ENCODE results near the gene ZNG1C. TPM values are rescaled to one million over a fixed set of nuclear protein-coding genes. Genes with fewer than 3 reads are reported as not detected.
"Not testable (repeated sequence)": the region's sequence is repeated elsewhere in the genome, so short reads cannot be mapped to it uniquely, and the experiment has no call there.

Gene ZNG1C
- 9.4 and 32.2 TPM in 2 replicates for total RNA-seq (2014; rRNA removed; shearing (Covaris generic))

DNA sequence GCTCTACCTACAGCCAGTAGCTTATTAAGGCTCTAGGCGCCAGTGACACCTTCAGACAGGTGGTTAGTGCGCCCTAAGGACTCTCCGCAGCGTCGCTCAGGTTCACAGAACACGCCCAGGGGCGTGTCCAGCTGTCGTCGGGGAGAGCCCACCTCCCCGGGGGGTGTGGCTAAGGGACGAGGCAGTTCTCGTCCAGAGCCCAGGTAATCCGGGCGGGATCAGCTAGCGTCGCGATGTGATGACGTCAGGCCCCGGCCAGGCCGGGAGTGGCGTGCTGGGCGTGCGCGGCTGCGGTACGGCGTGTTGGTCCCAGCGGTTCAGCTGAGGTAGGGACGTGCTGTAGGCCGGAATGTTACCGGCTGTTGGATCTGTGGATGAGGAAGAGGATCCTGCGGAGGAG, at the start of gene ZNG1C:
TSS of gene ZNG1C (plus strand) at position 301 of the 400 bp plus-strand sequence. CDS start at position 350, 49 bp downstream.
- not testable (repeated sequence) for DNase-seq (ENCODE audit: low spot score)

DNA sequence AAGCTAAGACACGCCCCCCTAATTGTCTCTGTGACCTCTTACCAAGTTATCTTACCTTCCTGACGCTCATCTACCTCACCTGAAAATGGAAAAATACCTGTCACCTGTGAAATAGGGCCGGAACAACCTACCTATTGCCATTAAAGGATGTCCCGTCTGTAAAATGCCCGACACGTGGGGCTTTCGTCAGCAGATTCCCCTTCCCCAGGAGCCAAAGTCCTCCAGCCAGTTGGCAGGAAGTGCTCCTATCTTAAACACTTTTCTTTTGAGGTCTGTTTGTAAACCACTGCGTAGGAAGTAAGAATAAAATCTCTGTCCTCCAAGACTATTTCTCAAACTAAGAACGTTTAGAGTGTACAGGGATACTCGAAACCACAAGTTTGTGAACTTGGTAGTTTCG, 654 bp downstream of the ZNG1C start:
- DNase-seq (ENCODE audit: low spot score) = not testable (repeated sequence)

DNA sequence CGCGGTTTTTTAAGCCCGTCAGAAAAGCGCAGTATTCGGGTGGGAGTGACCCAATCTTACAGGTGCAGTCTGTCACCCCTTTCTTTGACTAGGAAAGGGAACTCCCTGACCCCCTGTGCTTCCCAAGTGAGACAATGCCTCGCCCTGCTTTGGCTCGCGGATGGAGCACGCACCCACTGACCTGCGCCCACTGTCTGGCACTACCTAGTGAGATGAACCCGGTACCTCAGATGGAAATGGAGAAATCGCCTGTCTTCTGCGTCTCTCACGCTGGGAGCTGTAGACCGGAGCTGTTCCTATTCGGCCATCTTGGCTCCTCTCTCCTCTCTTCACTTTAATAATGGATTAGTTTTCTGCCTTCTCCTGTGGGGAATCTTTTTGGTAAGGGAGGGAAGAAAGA, 39.3 kb downstream of the ZNG1C start:
- DNase-seq (ENCODE audit: low spot score) = not testable (repeated sequence)

DNA sequence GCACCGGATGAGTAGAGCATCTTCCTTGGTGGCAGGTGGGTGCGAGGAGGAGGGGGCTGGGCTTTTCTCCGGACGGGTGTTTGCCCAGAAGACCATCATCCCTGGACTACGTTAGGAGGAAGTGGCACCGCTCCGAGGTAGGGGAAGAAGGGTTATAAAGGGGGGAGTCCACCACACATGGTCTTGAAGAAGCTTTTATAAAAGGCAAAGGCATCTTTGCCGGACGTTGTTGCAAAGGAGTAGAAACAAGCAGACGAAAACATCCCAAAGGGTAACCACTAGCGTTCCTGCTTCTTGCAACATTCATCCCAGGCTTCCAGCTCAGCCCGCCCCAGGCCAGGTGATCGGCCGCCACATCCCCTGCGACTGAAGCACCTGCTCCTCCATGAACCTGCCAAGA, 60.8 kb downstream of the ZNG1C start, which contains the start of gene FOXD4L3:
TSS of gene FOXD4L3 (plus strand) at position 301 of the 400 bp plus-strand sequence. CDS start at position 386, 85 bp downstream.
- DNase-seq (ENCODE audit: low spot score) = not testable (repeated sequence)

DNA sequence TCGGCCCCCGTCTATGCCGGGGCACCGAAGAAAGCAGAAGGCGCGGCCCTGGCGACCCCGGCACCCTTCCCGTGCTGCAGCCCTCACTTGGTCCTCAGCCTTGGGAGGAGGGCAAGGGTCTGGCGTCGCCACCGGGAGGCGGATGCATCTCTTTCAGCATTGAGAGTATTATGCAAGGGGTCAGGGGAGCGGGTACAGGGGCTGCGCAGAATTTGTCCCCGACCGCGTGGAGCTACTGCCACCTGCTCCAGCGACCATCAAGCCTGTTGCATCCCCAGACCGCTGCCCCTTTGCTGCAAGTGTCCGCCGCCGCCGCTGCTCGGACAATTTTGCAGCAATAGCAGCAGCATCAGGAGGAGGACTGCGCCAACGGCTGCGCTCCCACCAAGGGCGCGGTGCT, 62.0 kb downstream of the ZNG1C start:
- not testable (repeated sequence) for DNase-seq (ENCODE audit: low spot score)

DNA sequence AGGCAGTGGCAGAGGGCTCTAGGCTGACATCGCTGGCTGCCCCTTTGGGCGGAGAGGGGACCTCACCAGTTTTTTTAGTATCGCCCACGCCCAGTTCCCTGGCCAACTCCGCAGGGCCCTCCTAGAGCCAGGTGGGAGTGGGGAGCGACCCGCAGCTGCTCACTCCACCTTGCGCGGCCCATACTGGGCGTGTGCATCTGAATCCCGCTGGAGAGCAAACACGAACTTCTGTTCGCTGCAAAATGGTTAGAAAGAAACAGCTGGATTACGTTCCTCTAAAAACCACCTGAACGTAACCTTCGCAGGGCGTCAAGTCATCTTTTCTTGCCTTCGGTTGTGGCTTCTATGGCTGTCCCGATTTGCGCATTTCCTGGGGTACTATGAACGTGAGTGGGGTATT, 62.4 kb downstream of the ZNG1C start:
- not testable (repeated sequence) for DNase-seq (ENCODE audit: low spot score)

DNA sequence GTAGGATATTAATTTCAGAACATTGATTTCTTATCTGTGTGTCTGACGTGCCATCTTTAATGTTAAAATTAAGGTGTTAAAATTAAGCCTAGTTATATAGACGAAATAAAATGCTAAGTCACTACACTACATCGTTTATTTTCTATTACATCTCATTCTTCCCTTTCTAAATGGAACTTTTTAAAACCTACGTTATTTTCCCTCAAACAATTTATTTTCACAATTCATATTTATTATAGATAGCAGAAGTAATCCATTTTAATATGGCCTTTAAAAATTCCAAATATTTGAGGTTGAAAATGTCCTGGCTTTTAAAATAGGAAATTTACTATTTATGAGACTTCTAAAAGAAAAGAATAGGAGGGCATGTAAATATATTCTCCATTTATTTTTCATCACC, 63.0 kb downstream of the ZNG1C start:
- not testable (repeated sequence) for DNase-seq (ENCODE audit: low spot score)

DNA sequence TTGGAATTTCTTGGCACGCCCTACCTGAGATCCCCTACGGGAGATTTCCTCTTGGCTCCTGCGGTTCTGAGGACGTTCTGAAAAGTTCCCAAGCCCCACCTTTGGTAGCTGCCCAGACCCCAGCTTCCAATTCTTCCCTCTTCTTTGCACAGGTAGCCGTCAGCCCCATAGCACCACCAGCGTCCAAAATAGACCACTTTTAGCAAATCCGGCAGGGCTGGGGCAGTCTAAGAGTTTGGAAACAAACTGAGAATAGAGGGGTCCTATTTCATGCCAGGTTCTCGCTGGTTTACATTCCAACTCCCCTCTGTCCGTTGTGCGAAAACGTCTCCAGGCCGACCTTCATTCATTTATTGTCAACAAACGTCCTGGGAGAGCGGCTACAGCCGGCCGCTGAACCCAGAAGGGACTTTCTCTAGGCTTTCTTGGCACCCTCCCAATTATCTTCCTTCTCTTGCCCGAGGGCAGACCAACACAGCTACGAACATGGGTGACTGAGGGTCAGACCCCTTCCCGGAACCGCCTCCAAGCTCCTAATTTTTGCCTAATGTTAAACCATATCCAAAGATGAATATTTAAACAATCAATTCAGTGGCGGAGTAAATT, 64.0 kb downstream of the ZNG1C start:
- not testable (repeated sequence) for DNase-seq (ENCODE audit: low spot score)

DNA sequence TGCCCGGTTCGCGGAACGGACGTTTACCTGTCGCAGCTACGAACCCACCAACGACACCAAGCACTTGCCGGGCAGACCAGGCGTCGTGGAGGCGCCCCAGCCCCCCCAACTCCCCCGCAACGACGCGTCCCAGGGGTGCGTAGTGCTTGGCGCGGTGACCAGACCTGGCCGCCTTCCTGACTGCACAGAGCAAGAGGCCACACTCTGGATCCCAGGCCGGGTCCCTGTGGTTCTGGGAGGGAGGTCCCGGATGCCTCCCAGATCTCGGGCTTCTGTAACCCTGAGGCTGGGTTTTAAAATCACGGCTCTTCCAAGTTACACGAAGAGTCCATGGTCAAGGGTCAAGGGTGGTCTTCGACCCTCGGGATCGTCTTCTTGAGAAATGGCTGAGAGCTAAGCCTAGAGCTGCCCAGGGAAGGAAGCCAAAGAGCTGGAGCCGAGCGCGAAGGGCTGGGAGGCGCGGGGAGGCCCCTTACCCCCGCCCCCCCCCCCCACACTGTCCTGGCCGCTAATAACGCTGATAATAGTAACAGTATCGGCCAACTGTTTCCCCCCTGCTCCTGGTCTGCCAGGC, 64.7 kb downstream of the ZNG1C start:
- not testable (repeated sequence) for DNase-seq (ENCODE audit: low spot score)

DNA sequence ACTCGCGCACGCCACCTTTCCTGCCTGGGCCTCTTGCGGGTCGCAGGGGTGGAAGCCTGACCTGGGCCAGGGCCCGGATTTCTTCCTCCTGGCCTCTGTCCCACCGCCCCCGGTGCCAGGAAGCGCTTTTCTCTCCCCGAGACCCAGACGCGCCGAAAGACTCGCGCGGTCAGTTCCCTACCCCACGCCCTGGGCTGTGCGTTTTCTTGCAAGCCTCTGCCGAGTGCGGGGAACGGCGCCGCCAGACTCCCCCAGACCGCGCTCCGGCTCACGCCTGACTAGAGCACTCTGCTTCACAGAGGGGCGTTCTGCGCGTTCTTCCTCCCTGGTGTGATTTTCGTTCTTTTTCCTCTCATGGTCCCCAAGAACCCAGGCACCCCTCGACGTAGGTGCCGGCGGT, 65.3 kb downstream of the ZNG1C start:
- not testable (repeated sequence) for DNase-seq (ENCODE audit: low spot score)

DNA sequence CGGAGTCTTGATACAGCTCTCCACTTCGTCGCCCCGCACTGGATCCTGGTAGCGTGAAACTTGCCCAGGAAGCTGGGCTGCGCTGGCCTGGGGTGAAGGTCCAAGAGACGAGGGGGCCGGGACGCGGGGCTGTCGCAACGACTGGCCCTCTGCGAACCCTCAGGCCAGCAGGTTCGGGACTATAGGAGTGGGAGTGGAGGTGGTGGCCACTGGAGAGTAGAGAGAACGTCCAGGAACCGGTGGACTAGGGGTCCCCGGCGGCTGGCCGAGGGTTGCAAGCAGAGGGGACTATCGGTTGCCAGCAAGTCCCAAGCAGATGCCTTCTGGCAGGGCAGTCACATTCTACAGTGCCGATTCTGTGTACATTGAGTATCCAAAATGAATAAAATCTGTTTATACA, 65.9 kb downstream of the ZNG1C start:
- not testable (repeated sequence) for DNase-seq (ENCODE audit: low spot score)

DNA sequence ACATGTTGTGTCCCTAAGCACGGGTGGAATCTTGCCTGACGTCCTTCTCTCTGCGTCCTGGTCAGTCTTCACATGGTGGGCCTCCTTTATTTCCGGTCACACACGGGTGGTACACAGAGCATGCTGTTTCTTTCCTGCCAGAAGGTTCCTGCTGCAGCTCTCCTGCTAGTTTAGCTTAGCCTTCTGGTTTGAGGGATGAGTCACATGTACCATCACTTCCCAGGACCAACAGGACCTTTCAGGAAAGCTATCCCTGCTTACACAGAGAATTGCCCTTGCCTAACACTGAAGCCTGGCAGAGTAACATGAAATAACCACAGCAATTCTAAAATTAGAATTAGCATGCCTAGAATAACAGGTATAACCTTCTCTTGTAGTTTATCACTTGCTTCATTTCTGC, 69.4 kb downstream of the ZNG1C start:
- not testable (repeated sequence) for DNase-seq (ENCODE audit: low spot score)

DNA sequence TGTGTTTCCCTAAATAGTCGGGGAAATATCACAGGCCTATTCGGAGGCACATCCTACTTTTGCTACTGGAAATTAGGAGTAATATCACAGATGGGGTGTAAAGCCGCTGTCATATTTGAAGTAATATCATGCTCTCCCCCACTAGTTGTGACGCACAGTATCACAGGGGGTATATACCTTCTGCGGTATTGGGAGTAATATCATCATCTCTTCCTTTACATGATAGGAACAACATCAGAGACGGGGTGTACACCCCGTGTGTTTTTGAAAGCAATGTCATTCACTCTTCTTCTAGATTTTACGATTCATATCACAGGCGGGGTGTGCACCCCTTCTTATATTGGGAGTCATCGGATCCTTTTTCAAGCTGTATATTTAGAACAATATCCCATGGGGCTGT, 76.4 kb downstream of the ZNG1C start:
- not testable (repeated sequence) for DNase-seq (ENCODE audit: low spot score)

DNA sequence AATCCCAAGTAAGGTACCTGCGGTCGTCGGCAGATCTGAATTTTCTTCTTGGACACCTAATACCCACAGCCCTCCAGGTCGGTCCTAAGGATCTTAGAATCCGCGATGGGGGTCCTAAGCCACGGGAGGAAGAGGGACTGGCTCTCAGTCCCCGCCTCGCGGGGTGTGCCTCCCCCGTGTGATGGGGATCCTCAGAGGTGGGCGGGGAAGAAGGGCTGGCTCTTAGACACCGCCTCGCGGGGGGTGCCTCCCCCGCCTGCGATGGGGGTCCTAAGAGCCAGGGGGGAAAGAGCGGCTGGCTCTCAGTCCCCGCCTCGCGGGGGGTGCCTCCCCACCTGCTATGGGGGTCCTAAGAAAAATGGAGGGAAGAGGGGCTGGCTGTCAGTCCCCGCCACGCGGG, 82.0 kb downstream of the ZNG1C start:
- not testable (repeated sequence) for DNase-seq (ENCODE audit: low spot score)

DNA sequence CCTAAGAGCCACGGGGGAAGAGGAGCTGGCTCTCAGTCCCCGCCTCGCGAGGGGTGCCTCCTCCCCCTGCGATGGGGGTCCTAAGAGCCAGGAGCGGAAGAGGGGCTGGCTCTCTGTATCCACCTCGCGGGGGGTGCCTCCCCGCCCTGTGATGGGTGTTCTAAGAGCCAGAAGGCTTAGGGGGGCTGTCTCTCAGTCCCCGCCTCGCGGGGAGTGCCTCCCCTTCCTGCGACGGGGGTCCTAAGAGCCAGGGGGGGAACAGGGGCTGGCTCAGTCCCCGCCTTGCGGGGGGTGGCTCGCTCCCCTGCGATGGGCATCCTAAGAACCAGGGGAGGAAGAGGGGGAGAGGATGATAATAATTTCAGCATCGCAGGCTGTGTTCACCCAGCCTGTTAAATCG, 82.7 kb downstream of the ZNG1C start:
- not testable (repeated sequence) for DNase-seq (ENCODE audit: low spot score)

DNA sequence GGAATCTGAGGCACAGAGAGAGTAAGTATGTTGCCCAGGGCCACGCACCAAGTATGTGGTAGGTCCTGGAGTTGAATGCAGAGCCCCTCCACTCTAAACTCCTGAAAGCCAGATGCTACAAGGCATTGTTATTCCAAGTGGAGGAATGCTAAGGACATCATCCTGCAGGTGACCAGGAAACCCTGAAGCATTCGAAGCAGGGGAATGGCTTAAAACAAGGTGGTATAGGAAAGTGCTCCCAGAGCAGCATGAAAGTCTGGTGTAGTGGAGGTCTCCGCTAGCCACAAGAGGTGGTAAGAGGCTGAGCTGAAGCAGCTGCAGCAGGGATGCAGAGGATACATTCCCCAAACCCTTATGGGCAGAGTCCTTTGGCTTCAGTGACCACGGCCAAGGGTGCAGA, 87.3 kb downstream of the ZNG1C start:
- DNase-seq (ENCODE audit: low spot score) = not testable (repeated sequence)

DNA sequence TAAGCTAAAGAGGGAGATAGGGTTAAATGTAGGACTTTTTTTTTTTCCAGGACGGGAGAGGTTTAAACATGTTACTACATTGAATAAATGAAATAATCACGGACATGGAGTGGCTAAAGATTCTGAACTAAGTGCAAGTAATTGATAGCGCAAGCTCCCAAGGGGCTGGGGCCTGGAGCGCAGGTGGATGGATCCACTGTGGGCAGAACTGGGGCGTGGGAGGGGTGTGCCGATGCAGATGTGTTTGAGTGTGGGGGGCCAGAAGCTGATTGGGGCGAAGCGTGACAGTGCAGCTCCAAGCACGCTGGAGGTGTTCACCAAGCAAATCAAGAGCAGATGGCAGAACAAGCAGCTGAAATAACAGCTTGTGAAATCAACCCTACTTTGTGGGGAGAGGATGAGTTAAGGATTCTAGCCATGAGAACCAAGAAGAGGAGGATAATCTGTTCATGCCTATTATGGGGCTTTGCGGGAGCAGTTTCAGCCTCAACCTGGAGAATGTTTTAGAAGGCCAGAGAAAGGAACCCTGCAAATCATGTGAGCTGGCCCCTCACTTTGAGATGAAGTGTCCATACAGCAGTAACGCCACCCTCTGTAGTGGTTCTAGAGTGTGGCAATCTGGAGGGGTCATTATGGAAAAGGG, 88.9 kb downstream of the ZNG1C start:
- DNase-seq (ENCODE audit: low spot score) = not testable (repeated sequence)

DNA sequence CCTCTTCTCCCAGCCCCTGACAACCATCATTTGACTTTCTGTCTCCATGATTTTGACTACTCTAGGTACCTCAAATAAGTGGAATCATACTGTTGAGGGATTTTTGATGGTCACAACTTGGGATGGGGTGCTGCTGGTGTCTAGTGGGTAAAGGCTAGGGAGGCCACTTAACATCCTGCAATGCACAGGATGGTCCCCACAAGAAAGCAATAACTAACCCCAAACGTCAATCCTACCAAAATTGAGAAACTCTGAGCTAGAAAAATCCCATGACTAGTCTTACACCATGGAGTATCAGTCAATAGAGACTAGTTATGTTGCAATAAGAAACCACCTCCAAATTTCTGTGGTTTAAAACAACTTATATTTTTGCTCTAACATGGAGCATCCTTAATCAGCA, 90.3 kb downstream of the ZNG1C start:
- not testable (repeated sequence) for DNase-seq (ENCODE audit: low spot score)

DNA sequence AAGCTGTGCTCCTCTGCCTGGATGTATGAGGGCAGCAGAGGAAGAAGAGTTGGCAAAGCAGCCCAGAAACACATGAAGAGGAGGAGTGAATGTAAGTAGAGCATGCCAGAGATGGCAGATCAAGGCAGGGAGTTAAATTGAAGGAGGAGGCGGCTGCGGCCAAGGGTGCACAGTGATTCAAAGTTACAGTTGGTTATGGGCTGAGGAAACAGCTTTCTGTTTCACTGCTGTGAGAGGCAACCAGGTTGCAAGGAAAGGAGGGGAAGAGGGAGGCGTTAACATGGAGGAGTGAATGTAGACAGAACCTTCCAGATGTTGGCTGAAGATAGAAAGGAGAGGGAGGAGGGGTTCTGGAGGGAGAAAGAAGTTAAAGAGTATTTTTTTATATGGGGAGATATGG, 94.2 kb downstream of the ZNG1C start:
- DNase-seq (ENCODE audit: low spot score) = not testable (repeated sequence)

DNA sequence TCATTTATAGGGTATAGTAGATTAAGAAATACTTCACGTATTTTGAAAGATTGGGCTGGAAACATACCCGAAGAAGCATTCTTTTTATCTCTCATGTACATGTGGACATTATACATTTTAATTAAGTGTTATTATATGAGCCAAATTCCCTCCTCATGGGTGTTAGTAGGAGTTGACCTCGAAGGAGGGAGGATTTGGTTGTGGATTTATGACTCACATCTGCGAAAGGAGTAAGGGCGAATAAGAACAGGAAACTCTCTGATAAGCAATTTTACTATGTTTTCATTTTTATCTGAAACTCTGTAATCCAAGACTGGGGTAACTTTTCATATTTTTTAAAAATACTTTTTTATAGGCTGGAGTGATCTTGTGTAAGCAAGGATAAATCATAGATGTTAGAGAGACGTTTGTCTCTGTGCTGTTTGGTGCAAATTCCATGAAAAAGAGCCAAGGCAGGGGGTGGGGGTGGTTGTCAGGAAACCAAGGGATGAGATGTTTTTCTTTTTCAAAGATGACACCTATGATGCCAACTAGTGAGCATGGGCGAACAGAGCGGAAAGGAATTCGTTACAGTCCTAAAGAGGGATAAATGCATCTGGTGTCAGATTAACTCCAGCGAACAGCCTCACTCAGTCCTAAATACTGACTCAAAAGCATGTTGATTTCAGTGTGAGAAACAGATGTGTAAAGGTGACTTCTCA, 95.0 kb downstream of the ZNG1C start:
- not testable (repeated sequence) for DNase-seq (ENCODE audit: low spot score)

DNA sequence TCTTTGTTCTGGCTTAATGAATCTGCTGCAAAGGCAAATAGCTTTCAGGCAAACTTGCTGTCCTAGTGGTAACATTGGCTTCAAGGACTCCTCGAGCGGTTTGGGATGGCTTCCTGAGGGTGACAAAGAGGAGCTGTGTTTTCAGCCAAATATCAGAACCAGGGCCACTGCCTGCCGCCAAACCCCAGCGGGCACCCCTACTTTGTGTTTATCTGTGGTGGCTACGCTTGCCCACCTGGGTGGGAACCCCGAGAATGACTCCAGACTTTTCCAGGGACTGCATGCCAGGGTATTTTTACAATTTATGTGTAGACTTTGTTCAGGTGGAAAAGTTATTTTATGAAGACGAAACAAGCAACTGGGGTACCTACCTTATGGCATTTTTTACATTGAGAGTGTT, 96.2 kb downstream of the ZNG1C start:
- DNase-seq (ENCODE audit: low spot score) = not testable (repeated sequence)
